H1 (cell line): ENCODE data around the gene CXCR3. TPM values are rescaled to one million over a fixed set of nuclear protein-coding genes. Genes with fewer than 3 reads are reported as not detected.

ENCODE experiments used
- CTCF ChIA-PET: fragments of 300-600 bp; sonication (Branson Sonifier 250); formaldehyde crosslinking; loops from one replicate; lab custom pipeline; 2021; ENCODE audit not compliant: partially characterized antibody; lab: Charles Lee
- POLR2A ChIA-PET: fragments of 300-600 bp; sonication (Branson Sonifier 250); formaldehyde crosslinking; loops from one replicate; lab custom pipeline; 2021; ENCODE audit warnings: inconsistent platforms; ENCODE audit not compliant: partially characterized antibody; lab: Charles Lee
- DNase-seq, 2 experiments: peaks; one replicate each; pipeline versions ENCODE4 v3.0.0 to v3.0.0-alpha.2; 2010 to 2022; ENCODE audit warnings: low spot score in 2 of 2, low read depth in 1 of 2, mixed read lengths in 1 of 2
- FAIRE-seq: peaks from 2 replicates; lab custom pipeline; 2011; peaks lifted over from hg19 to GRCh38; lab: Jason Lieb, UNC
- H2AFZ ChIP-seq: 2 replicates; pipeline ENCODE4 v1.8.1; 2012; ENCODE audit warnings: low read length, inconsistent platforms
- H2AK5ac ChIP-seq: 2 replicates; pipeline ENCODE4 v1.6.1; 2013; ENCODE audit warnings: low read depth, low read length
- H2BK120ac ChIP-seq: replicated peaks from 2 replicates; pipeline ENCODE3; 2013; ENCODE audit warnings: low read depth, low read length, inconsistent platforms
- H2BK12ac ChIP-seq: 2 replicates; pipeline ENCODE4 v1.6.1; 2013; ENCODE audit warnings: low read depth, low read length
- H2BK15ac ChIP-seq: 2 replicates; pipeline ENCODE4 v1.6.1; 2013; ENCODE audit warnings: low read length
- H2BK20ac ChIP-seq: 2 replicates; pipeline ENCODE4 v1.6.1; 2013; ENCODE audit warnings: low read length
- H2BK5ac ChIP-seq: 2 replicates; pipeline ENCODE4 v1.6.1; 2013; ENCODE audit warnings: low read depth, low read length
- H3K14ac ChIP-seq: 2 replicates; pipeline ENCODE4 v1.6.1; 2013; ENCODE audit warnings: inconsistent platforms; ENCODE audit not compliant: insufficient read length
- H3K18ac ChIP-seq: 2 replicates; pipeline ENCODE4 v1.6.1; 2013; ENCODE audit warnings: low read length; ENCODE audit errors: extremely low read depth
- H3K23ac ChIP-seq: 2 replicates; pipeline ENCODE4 v1.6.1; 2013; ENCODE audit warnings: inconsistent platforms; ENCODE audit not compliant: insufficient read length
- H3K23me2 ChIP-seq: 2 replicates; pipeline ENCODE4 v1.6.1; 2013; ENCODE audit warnings: low read depth, low read length
- H3K27ac ChIP-seq: 2 replicates; pipeline ENCODE4 v1.6.1; 2011; ENCODE audit warnings: low read depth, low read length, inconsistent platforms
- H3K27me3 ChIP-seq, 4 experiments: replicated peaks in 1 of 4; 1 replicate in 1 of 4; 2 replicates in 3 of 4; pipeline versions ENCODE4 v1.6.1 to v1.8.1; 2011 to 2013; ENCODE audit warnings: low read length in 3 of 4, mild to moderate bottlenecking in 3 of 4, inconsistent platforms in 2 of 4, mixed read lengths in 2 of 4, moderate library complexity in 1 of 4; ENCODE audit not compliant: control insufficient read depth in 3 of 4, insufficient read depth in 3 of 4; ENCODE audit errors: extremely low read depth in 1 of 4
- H3K36me3 ChIP-seq, 4 experiments: 2 replicates each; pipeline versions ENCODE4 v1.6.1 to v1.8.1; 2011 to 2013; ENCODE audit warnings: mild to moderate bottlenecking in 4 of 4, low read length in 3 of 4, moderate library complexity in 2 of 4, control low read depth in 1 of 4, inconsistent platforms in 1 of 4; ENCODE audit not compliant: insufficient read depth in 4 of 4, control insufficient read depth in 2 of 4
- H3K4ac ChIP-seq: replicated peaks from 2 replicates; pipeline ENCODE3; 2013; ENCODE audit warnings: low read length, low read depth, mixed read lengths, inconsistent platforms; ENCODE audit not compliant: insufficient read length
- H3K4me1 ChIP-seq, 4 experiments: replicated peaks in 1 of 4; 1 replicate in 1 of 4; 2 replicates in 3 of 4; pipeline versions ENCODE4 v1.6.1 to v1.8.1; 2011 to 2013; ENCODE audit warnings: low read length in 3 of 4, inconsistent platforms in 2 of 4, mixed read lengths in 1 of 4; ENCODE audit not compliant: insufficient read depth in 4 of 4, control insufficient read depth in 3 of 4
- H3K4me2 ChIP-seq, 2 experiments: 2 replicates each; pipeline versions ENCODE4 v1.6.1 to v1.8.1; 2011 to 2013; ENCODE audit warnings: low read depth in 2 of 2, low read length in 2 of 2, control low read depth in 1 of 2, inconsistent platforms in 1 of 2, mild to moderate bottlenecking in 1 of 2; ENCODE audit not compliant: insufficient read depth in 1 of 2
- H3K4me3 ChIP-seq, 4 experiments: fragments of 200-600, 300-600 bp in 1 of 4; sonication (generic), shearing (Covaris generic), sonication (Bioruptor Twin) in 1 of 4; 2 replicates each; pipeline versions ENCODE4 v1.5.1 to v1.8.1; 2011 to 2016; ENCODE audit warnings: low read length in 4 of 4, low read depth in 3 of 4, control low read depth in 2 of 4, inconsistent platforms in 2 of 4, mild to moderate bottlenecking in 2 of 4, mixed read lengths in 1 of 4, moderate library complexity in 1 of 4; ENCODE audit not compliant: insufficient read depth in 2 of 4; ENCODE audit errors: extremely low read depth in 1 of 4
- H3K56ac ChIP-seq: replicated peaks from 2 replicates; pipeline ENCODE3; 2013; ENCODE audit warnings: low read depth, mild to moderate bottlenecking, mixed read lengths, low read length, inconsistent platforms; ENCODE audit not compliant: insufficient read length
- H3K79me1 ChIP-seq: 2 replicates; pipeline ENCODE4 v1.6.1; 2013; ENCODE audit warnings: low read depth, low read length, control low read depth
- H3K79me2 ChIP-seq, 2 experiments: 2 replicates each; pipeline versions ENCODE4 v1.6.1 to v1.8.1; 2012 to 2013; ENCODE audit warnings: low read length in 2 of 2, mild to moderate bottlenecking in 2 of 2, inconsistent platforms in 1 of 2; ENCODE audit not compliant: insufficient read depth in 2 of 2, control insufficient read depth in 1 of 2
- H3K9ac ChIP-seq, 4 experiments: replicated peaks in 1 of 4; 1 replicate in 1 of 4; 2 replicates in 3 of 4; pipeline versions ENCODE4 v1.6.1 to v1.8.1; 2011 to 2013; ENCODE audit warnings: low read depth in 3 of 4, low read length in 3 of 4, control low read depth in 2 of 4, mild to moderate bottlenecking in 2 of 4, moderate library complexity in 2 of 4, inconsistent platforms in 1 of 4; ENCODE audit errors: extremely low read depth in 1 of 4
- H3K9me3 ChIP-seq, 2 experiments: 2 replicates each; pipeline versions ENCODE4 v1.6.1 to v1.8.1; 2012 to 2013; ENCODE audit warnings: mild to moderate bottlenecking in 2 of 2, moderate library complexity in 2 of 2, control low read depth in 1 of 2, inconsistent platforms in 1 of 2, low read depth in 1 of 2, low read length in 1 of 2, mixed read lengths in 1 of 2; ENCODE audit not compliant: insufficient read depth in 2 of 2
- H4K20me1 ChIP-seq, 2 experiments: replicated peaks in 1 of 2; 2 replicates each; pipeline versions ENCODE3 to v1.8.1; 2011 to 2013; ENCODE audit warnings: inconsistent platforms in 2 of 2, low read length in 2 of 2, mild to moderate bottlenecking in 1 of 2; ENCODE audit not compliant: insufficient read depth in 2 of 2, control insufficient read depth in 1 of 2
- H4K5ac ChIP-seq: 2 replicates; pipeline ENCODE4 v1.6.1; 2013; ENCODE audit warnings: low read length, low read depth, mixed read lengths, inconsistent platforms; ENCODE audit not compliant: insufficient read length
- H4K8ac ChIP-seq: 2 replicates; pipeline ENCODE4 v1.8.0; 2013; ENCODE audit warnings: mild to moderate bottlenecking, moderate library complexity, low read length, inconsistent platforms; ENCODE audit not compliant: insufficient read depth; ENCODE audit errors: extremely low read depth
- H4K91ac ChIP-seq: replicated peaks from 2 replicates; pipeline ENCODE3; 2013; ENCODE audit warnings: low read length, mixed read lengths, inconsistent platforms; ENCODE audit not compliant: insufficient read length
- BACH1 ChIP-seq: IDR thresholded peaks from 2 replicates; pipeline ENCODE4 v1.6.1; 2012; ENCODE audit warnings: low read length, improper control_type of control experiment
- CEBPB ChIP-seq: IDR thresholded peaks from 2 replicates; pipeline ENCODE4 v1.6.1; 2012; ENCODE audit warnings: low read depth, low read length
- CTBP2 ChIP-seq: IDR thresholded peaks from 2 replicates; pipeline ENCODE4 v1.7.0; 2011; ENCODE audit warnings: borderline replicate concordance, mild to moderate bottlenecking, moderate library complexity, mixed read lengths, low read length; ENCODE audit not compliant: insufficient read depth, insufficient read length
- EP300 ChIP-seq, 2 experiments: IDR thresholded peaks; 1 replicate in 1 of 2; 2 replicates in 1 of 2; pipeline ENCODE4 v1.6.1; 2011 to 2012; ENCODE audit warnings: low read depth in 2 of 2, low read length in 2 of 2, mild to moderate bottlenecking in 2 of 2, borderline replicate concordance in 1 of 2, inconsistent platforms in 1 of 2, moderate library complexity in 1 of 2
- PHF8 ChIP-seq: fragments of 200-600 bp; sonication (generic); conservative IDR thresholded peaks from 2 replicates; pipeline ENCODE4 v1.7.1; 2012; ENCODE audit warnings: low read depth, mild to moderate bottlenecking, inconsistent platforms, low read length, moderate library complexity
- SP1 ChIP-seq: IDR thresholded peaks from 2 replicates; pipeline ENCODE4 v1.6.1; 2011; ENCODE audit warnings: low read depth, low read length
- WGBS, 2 experiments: shearing (Covaris generic) in 1 of 2; methylation state at CpG; one replicate each; pipeline versions ENCODE4 v1.1.6 to v1.1.7; 2013 to 2015; ENCODE audit warnings: low lambda C conversion rate in 2 of 2, mixed read lengths in 2 of 2, inconsistent platforms in 1 of 2, low coverage in 1 of 2, missing lambda C conversion rate in 1 of 2; ENCODE audit not compliant: insufficient replicate concordance in 2 of 2, insufficient coverage in 1 of 2, insufficient read length in 1 of 2; ENCODE audit errors: extremely low coverage in 1 of 2, missing lambda C conversion rate in 1 of 2; 5-methylcytosine and 5-hydroxymethylcytosine counted together
- polyA plus RNA-seq, 7 experiments: library from polyadenylated mRNA; depleted of rRNA in 3 of 7; stranded (reverse) in 5 of 7; unstranded in 2 of 7; fragments of >200 nt in 5 of 7; fragments of 200-250 nt in 2 of 7; gene quantifications; 1 replicate in 5 of 7; 2 replicates in 1 of 7; 4 replicates in 1 of 7; pipeline versions ENCODE4 v1.2.1 to v1.2.3, GENCODE V29; 2011 to 2013; ENCODE audit warnings: missing spikeins in 2 of 7, mixed read lengths in 2 of 7
- total RNA-seq: library from RNA; stranded (reverse); fragmentation: NEBNext Ultra II Directional; extraction: Animal tissue kit (Norgen Biotek cat#: 25700); gene quantifications from 2 replicates; pipeline ENCODE4 v1.2.1, GENCODE V29; 2021
- TF ChIP-seq, protein P1 (sequence below): IDR thresholded peaks from 2 replicates; pipeline ENCODE4 v1.6.1; 2012; ENCODE audit warnings: inconsistent platforms
- TF ChIP-seq, protein P2 (sequence below): IDR thresholded peaks from 2 replicates; pipeline ENCODE4 v1.6.1; 2012; ENCODE audit warnings: low read length, inconsistent platforms

CXCR3 gene
- total and polyA plus RNA-seq, 2 of the 8 experiments (the other 6 are each of a cell fraction or from before 2014, with no cell fraction given): not detected

DNA sequence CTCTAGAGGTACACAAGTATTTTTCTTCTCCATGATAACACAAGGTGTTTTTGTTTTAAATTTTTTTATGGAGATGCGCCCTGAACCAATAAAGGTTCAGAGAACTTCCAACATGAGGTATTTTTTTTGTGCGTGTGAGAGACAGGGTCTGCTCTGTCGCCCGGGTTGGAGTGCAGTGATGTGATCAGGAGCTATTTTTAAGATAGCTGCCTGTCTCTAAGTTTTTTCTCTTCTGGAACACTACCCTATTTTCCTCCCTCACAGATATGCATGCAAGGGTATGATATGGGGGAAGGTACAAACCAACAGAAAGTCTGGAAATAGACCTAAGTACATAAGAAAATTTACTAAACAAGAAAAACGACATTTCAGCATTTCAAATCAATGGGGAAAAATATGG is 37.1 kb downstream of the CXCR3 start:
- H4K20me1 ChIP-seq: no peaks in the 10 kb centered on the region
- H2BK5ac ChIP-seq: no peak overlapping the region
- no peaks in the 10 kb centered on the region for H3K9me3 ChIP-seq
- FAIRE-seq: no peak
- H2AFZ ChIP-seq: no peak overlapping the region
- H4K91ac ChIP-seq: no peak overlapping the region
- H3K79me1 ChIP-seq: no peaks in the 10 kb centered on the region
- no peak overlapping the region for H3K4ac ChIP-seq
- H3K23me2 ChIP-seq: no peaks in the 10 kb centered on the region; the same call in 1 of the 2 replicates
- H3K23ac ChIP-seq: no peak overlapping the region
- no peak overlapping the region for H3K14ac ChIP-seq
- WGBS, 2 experiments: 96% methylated on average over 3 of the region's 5 CpGs; no CpG with 5 or more reads in 1 of the 2 experiments
- H3K36me3 ChIP-seq: peaks cover 0 to 7% (median 0%) of the 10 kb centered on the region in 4 experiments; a peak in 1 of 8 replicates
- H2BK15ac ChIP-seq: no peak overlapping the region
- H3K18ac ChIP-seq: no peak overlapping the region
- POLR2A ChIA-PET: interaction anchor here (0.6 to 1.2 kb wide), 3 partner anchors 48 to 279 kb away, joined by 3 read pairs; partner anchors contain the start of gene OGT
- H2BK20ac ChIP-seq: no peak overlapping the region
- no peak overlapping the region for H4K8ac ChIP-seq
- no peak overlapping the region for H3K4me3 ChIP-seq
- no peak overlapping the region for H3K56ac ChIP-seq
- H3K4me2 ChIP-seq: no peak overlapping the region
- no peak overlapping the region for H2AK5ac ChIP-seq
- peaks cover 0 to 2% (median 0%) of the 10 kb centered on the region in 4 experiments; a peak in 2 of 7 replicates for H3K4me1 ChIP-seq
- H3K27me3 ChIP-seq: no peaks in the 10 kb centered on the region
- CTCF ChIA-PET: interaction anchor here (0.9 to 1.2 kb wide), 2 partner anchors 71 to 84 kb away, joined by 3 read pairs; no protein-coding TSS in a partner anchor
- no peak overlapping the region for H3K27ac ChIP-seq
- H2BK120ac ChIP-seq: no peak overlapping the region
- no peak for TF ChIP-seq CTBP2
- TF ChIP-seq SP1: no peak
- no peak for TF ChIP-seq CEBPB
- TF ChIP-seq, protein P1, sequence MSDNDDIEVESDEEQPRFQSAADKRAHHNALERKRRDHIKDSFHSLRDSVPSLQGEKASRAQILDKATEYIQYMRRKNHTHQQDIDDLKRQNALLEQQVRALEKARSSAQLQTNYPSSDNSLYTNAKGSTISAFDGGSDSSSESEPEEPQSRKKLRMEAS: no peak
- TF ChIP-seq, protein P2, sequence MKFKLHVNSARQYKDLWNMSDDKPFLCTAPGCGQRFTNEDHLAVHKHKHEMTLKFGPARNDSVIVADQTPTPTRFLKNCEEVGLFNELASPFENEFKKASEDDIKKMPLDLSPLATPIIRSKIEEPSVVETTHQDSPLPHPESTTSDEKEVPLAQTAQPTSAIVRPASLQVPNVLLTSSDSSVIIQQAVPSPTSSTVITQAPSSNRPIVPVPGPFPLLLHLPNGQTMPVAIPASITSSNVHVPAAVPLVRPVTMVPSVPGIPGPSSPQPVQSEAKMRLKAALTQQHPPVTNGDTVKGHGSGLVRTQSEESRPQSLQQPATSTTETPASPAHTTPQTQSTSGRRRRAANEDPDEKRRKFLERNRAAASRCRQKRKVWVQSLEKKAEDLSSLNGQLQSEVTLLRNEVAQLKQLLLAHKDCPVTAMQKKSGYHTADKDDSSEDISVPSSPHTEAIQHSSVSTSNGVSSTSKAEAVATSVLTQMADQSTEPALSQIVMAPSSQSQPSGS: no peak
- no peak for TF ChIP-seq EP300 (IDR thresholded peaks at IDR 0.05; ENCODE audit: borderline replicate concordance in 1 of 2, low read depth in 2 of 2, low read length in 2 of 2)
- TF ChIP-seq BACH1: no peak
- no peak for TF ChIP-seq PHF8
- TF ChIP-seq, all 59 proteins: peak for 0
- no peak overlapping the region for H2BK12ac ChIP-seq
- no peak overlapping the region for H3K9ac ChIP-seq
- H4K5ac ChIP-seq: no peak overlapping the region
- no peaks in the 10 kb centered on the region for H3K79me2 ChIP-seq
- DNase-seq: no peak
